H1 (cell line): ENCODE measurements around the gene FSTL4. TPM values are rescaled to one million over a fixed set of nuclear protein-coding genes. Genes with fewer than 3 reads are reported as not detected.

ENCODE experiments used
- CTCF ChIA-PET: fragments of 300-600 bp; sonication (Branson Sonifier 250); formaldehyde crosslinking; loops from one replicate; lab custom pipeline; 2021; ENCODE audit not compliant: partially characterized antibody; lab: Charles Lee
- POLR2A ChIA-PET: fragments of 300-600 bp; sonication (Branson Sonifier 250); formaldehyde crosslinking; loops from one replicate; lab custom pipeline; 2021; ENCODE audit warnings: inconsistent platforms; ENCODE audit not compliant: partially characterized antibody; lab: Charles Lee
- DNase-seq, 2 experiments: peaks; one replicate each; pipeline versions ENCODE4 v3.0.0 to v3.0.0-alpha.2; 2010 to 2022; ENCODE audit warnings: low spot score in 2 of 2, low read depth in 1 of 2, mixed read lengths in 1 of 2
- FAIRE-seq: peaks from 2 replicates; lab custom pipeline; 2011; peaks lifted over from hg19 to GRCh38; lab: Jason Lieb, UNC
- H2AFZ ChIP-seq: 2 replicates; pipeline ENCODE4 v1.8.1; 2012; ENCODE audit warnings: low read length, inconsistent platforms
- H2AK5ac ChIP-seq: 2 replicates; pipeline ENCODE4 v1.6.1; 2013; ENCODE audit warnings: low read depth, low read length
- H2BK120ac ChIP-seq: replicated peaks from 2 replicates; pipeline ENCODE3; 2013; ENCODE audit warnings: low read depth, low read length, inconsistent platforms
- H2BK12ac ChIP-seq: 2 replicates; pipeline ENCODE4 v1.6.1; 2013; ENCODE audit warnings: low read depth, low read length
- H2BK15ac ChIP-seq: 2 replicates; pipeline ENCODE4 v1.6.1; 2013; ENCODE audit warnings: low read length
- H2BK20ac ChIP-seq: 2 replicates; pipeline ENCODE4 v1.6.1; 2013; ENCODE audit warnings: low read length
- H2BK5ac ChIP-seq: 2 replicates; pipeline ENCODE4 v1.6.1; 2013; ENCODE audit warnings: low read depth, low read length
- H3K14ac ChIP-seq: 2 replicates; pipeline ENCODE4 v1.6.1; 2013; ENCODE audit warnings: inconsistent platforms; ENCODE audit not compliant: insufficient read length
- H3K18ac ChIP-seq: 2 replicates; pipeline ENCODE4 v1.6.1; 2013; ENCODE audit warnings: low read length; ENCODE audit errors: extremely low read depth
- H3K23ac ChIP-seq: 2 replicates; pipeline ENCODE4 v1.6.1; 2013; ENCODE audit warnings: inconsistent platforms; ENCODE audit not compliant: insufficient read length
- H3K23me2 ChIP-seq: 2 replicates; pipeline ENCODE4 v1.6.1; 2013; ENCODE audit warnings: low read depth, low read length
- H3K27ac ChIP-seq: 2 replicates; pipeline ENCODE4 v1.6.1; 2011; ENCODE audit warnings: low read depth, low read length, inconsistent platforms
- H3K27me3 ChIP-seq, 4 experiments: replicated peaks in 1 of 4; 1 replicate in 1 of 4; 2 replicates in 3 of 4; pipeline versions ENCODE4 v1.6.1 to v1.8.1; 2011 to 2013; ENCODE audit warnings: low read length in 3 of 4, mild to moderate bottlenecking in 3 of 4, inconsistent platforms in 2 of 4, mixed read lengths in 2 of 4, moderate library complexity in 1 of 4; ENCODE audit not compliant: control insufficient read depth in 3 of 4, insufficient read depth in 3 of 4; ENCODE audit errors: extremely low read depth in 1 of 4
- H3K36me3 ChIP-seq, 4 experiments: 2 replicates each; pipeline versions ENCODE4 v1.6.1 to v1.8.1; 2011 to 2013; ENCODE audit warnings: mild to moderate bottlenecking in 4 of 4, low read length in 3 of 4, moderate library complexity in 2 of 4, control low read depth in 1 of 4, inconsistent platforms in 1 of 4; ENCODE audit not compliant: insufficient read depth in 4 of 4, control insufficient read depth in 2 of 4
- H3K4ac ChIP-seq: replicated peaks from 2 replicates; pipeline ENCODE3; 2013; ENCODE audit warnings: low read length, low read depth, mixed read lengths, inconsistent platforms; ENCODE audit not compliant: insufficient read length
- H3K4me1 ChIP-seq, 4 experiments: replicated peaks in 1 of 4; 1 replicate in 1 of 4; 2 replicates in 3 of 4; pipeline versions ENCODE4 v1.6.1 to v1.8.1; 2011 to 2013; ENCODE audit warnings: low read length in 3 of 4, inconsistent platforms in 2 of 4, mixed read lengths in 1 of 4; ENCODE audit not compliant: insufficient read depth in 4 of 4, control insufficient read depth in 3 of 4
- H3K4me2 ChIP-seq, 2 experiments: 2 replicates each; pipeline versions ENCODE4 v1.6.1 to v1.8.1; 2011 to 2013; ENCODE audit warnings: low read depth in 2 of 2, low read length in 2 of 2, control low read depth in 1 of 2, inconsistent platforms in 1 of 2, mild to moderate bottlenecking in 1 of 2; ENCODE audit not compliant: insufficient read depth in 1 of 2
- H3K4me3 ChIP-seq, 4 experiments: fragments of 200-600, 300-600 bp in 1 of 4; sonication (generic), shearing (Covaris generic), sonication (Bioruptor Twin) in 1 of 4; 2 replicates each; pipeline versions ENCODE4 v1.5.1 to v1.8.1; 2011 to 2016; ENCODE audit warnings: low read length in 4 of 4, low read depth in 3 of 4, control low read depth in 2 of 4, inconsistent platforms in 2 of 4, mild to moderate bottlenecking in 2 of 4, mixed read lengths in 1 of 4, moderate library complexity in 1 of 4; ENCODE audit not compliant: insufficient read depth in 2 of 4; ENCODE audit errors: extremely low read depth in 1 of 4
- H3K56ac ChIP-seq: replicated peaks from 2 replicates; pipeline ENCODE3; 2013; ENCODE audit warnings: low read depth, mild to moderate bottlenecking, mixed read lengths, low read length, inconsistent platforms; ENCODE audit not compliant: insufficient read length
- H3K79me1 ChIP-seq: 2 replicates; pipeline ENCODE4 v1.6.1; 2013; ENCODE audit warnings: low read depth, low read length, control low read depth
- H3K79me2 ChIP-seq, 2 experiments: 2 replicates each; pipeline versions ENCODE4 v1.6.1 to v1.8.1; 2012 to 2013; ENCODE audit warnings: low read length in 2 of 2, mild to moderate bottlenecking in 2 of 2, inconsistent platforms in 1 of 2; ENCODE audit not compliant: insufficient read depth in 2 of 2, control insufficient read depth in 1 of 2
- H3K9ac ChIP-seq, 4 experiments: replicated peaks in 1 of 4; 1 replicate in 1 of 4; 2 replicates in 3 of 4; pipeline versions ENCODE4 v1.6.1 to v1.8.1; 2011 to 2013; ENCODE audit warnings: low read depth in 3 of 4, low read length in 3 of 4, control low read depth in 2 of 4, mild to moderate bottlenecking in 2 of 4, moderate library complexity in 2 of 4, inconsistent platforms in 1 of 4; ENCODE audit errors: extremely low read depth in 1 of 4
- H3K9me3 ChIP-seq, 2 experiments: 2 replicates each; pipeline versions ENCODE4 v1.6.1 to v1.8.1; 2012 to 2013; ENCODE audit warnings: mild to moderate bottlenecking in 2 of 2, moderate library complexity in 2 of 2, control low read depth in 1 of 2, inconsistent platforms in 1 of 2, low read depth in 1 of 2, low read length in 1 of 2, mixed read lengths in 1 of 2; ENCODE audit not compliant: insufficient read depth in 2 of 2
- H4K20me1 ChIP-seq, 2 experiments: replicated peaks in 1 of 2; 2 replicates each; pipeline versions ENCODE3 to v1.8.1; 2011 to 2013; ENCODE audit warnings: inconsistent platforms in 2 of 2, low read length in 2 of 2, mild to moderate bottlenecking in 1 of 2; ENCODE audit not compliant: insufficient read depth in 2 of 2, control insufficient read depth in 1 of 2
- H4K5ac ChIP-seq: 2 replicates; pipeline ENCODE4 v1.6.1; 2013; ENCODE audit warnings: low read length, low read depth, mixed read lengths, inconsistent platforms; ENCODE audit not compliant: insufficient read length
- H4K8ac ChIP-seq: 2 replicates; pipeline ENCODE4 v1.8.0; 2013; ENCODE audit warnings: mild to moderate bottlenecking, moderate library complexity, low read length, inconsistent platforms; ENCODE audit not compliant: insufficient read depth; ENCODE audit errors: extremely low read depth
- H4K91ac ChIP-seq: replicated peaks from 2 replicates; pipeline ENCODE3; 2013; ENCODE audit warnings: low read length, mixed read lengths, inconsistent platforms; ENCODE audit not compliant: insufficient read length
- WGBS, 2 experiments: shearing (Covaris generic) in 1 of 2; methylation state at CpG; one replicate each; pipeline versions ENCODE4 v1.1.6 to v1.1.7; 2013 to 2015; ENCODE audit warnings: low lambda C conversion rate in 2 of 2, mixed read lengths in 2 of 2, inconsistent platforms in 1 of 2, low coverage in 1 of 2, missing lambda C conversion rate in 1 of 2; ENCODE audit not compliant: insufficient replicate concordance in 2 of 2, insufficient coverage in 1 of 2, insufficient read length in 1 of 2; ENCODE audit errors: extremely low coverage in 1 of 2, missing lambda C conversion rate in 1 of 2; 5-methylcytosine and 5-hydroxymethylcytosine counted together
- polyA plus RNA-seq, 7 experiments: library from polyadenylated mRNA; depleted of rRNA in 3 of 7; stranded (reverse) in 5 of 7; unstranded in 2 of 7; fragments of >200 nt in 5 of 7; fragments of 200-250 nt in 2 of 7; gene quantifications; 1 replicate in 5 of 7; 2 replicates in 1 of 7; 4 replicates in 1 of 7; pipeline versions ENCODE4 v1.2.1 to v1.2.3, GENCODE V29; 2011 to 2013; ENCODE audit warnings: missing spikeins in 2 of 7, mixed read lengths in 2 of 7
- total RNA-seq: library from RNA; stranded (reverse); fragmentation: NEBNext Ultra II Directional; extraction: Animal tissue kit (Norgen Biotek cat#: 25700); gene quantifications from 2 replicates; pipeline ENCODE4 v1.2.1, GENCODE V29; 2021

FSTL4 gene
- total and polyA plus RNA-seq, 2 of the 8 experiments (the other 6 are each of a cell fraction or from before 2014, with no cell fraction given), result 3.1 to 4.1 TPM

DNA sequence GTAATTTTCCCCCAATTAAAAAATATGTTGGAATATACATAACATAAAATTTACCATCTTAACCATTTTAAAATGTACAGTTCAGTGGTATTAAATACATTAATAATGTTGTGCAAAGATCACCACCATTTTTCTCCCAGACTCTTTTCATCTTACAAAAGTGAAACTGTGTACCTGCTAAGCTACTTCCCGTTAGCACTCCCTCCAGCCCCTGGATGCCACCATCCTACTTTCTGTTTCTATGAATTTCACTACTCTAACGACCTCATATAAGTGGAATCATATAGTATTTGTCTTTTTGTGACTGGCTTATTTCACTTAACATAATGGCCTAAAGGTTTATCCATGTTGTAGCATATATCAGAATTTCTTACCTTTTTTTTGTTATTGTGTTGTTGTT, 447.6 kb downstream of the FSTL4 start:
- Histone ChIP-seq H2BK15ac (no peak overlapping the region), H3K56ac (no peak overlapping the region), H3K4me2 (no peak overlapping the region), H3K23me2 (no peaks in the 10 kb centered on the region), H2BK120ac (no peak overlapping the region), H3K23ac (no peak overlapping the region), H3K14ac (no peak overlapping the region), H3K79me1 (no peaks in the 10 kb centered on the region), H3K4ac (no peak overlapping the region), H3K27ac (no peak overlapping the region), H4K20me1 (no peaks in the 10 kb centered on the region), H4K5ac (no peak overlapping the region), H3K27me3 (no peaks in the 10 kb centered on the region), H4K8ac (no peak overlapping the region), H3K18ac (no peak overlapping the region), H2AK5ac (no peak overlapping the region), H2BK5ac (no peak overlapping the region), H2BK20ac (no peak overlapping the region), H2AFZ (no peak overlapping the region), H4K91ac (no peak overlapping the region), H3K4me1 (no peaks in the 10 kb centered on the region), H3K9me3 (no peaks in the 10 kb centered on the region), H3K4me3 (no peak overlapping the region), H3K79me2 (no peaks in the 10 kb centered on the region), H3K36me3 (no peaks in the 10 kb centered on the region), H3K9ac (no peak overlapping the region), H2BK12ac (no peak overlapping the region)
- no peak for DNase-seq
- 94% methylated on average over 2 of the region's 2 CpGs; no CpG with 5 or more reads in 1 of the 2 experiments for WGBS, 2 experiments
- POLR2A ChIA-PET, result no interaction called here
- FAIRE-seq, result no peak
- CTCF ChIA-PET, result interaction anchor here (0.7 kb wide), 1 partner anchor 1201 kb away, joined by 3 read pairs; no protein-coding TSS in a partner anchor
